NT2/D1 (cell line): ENCODE data around the gene SLC38A10.

Source experiments
- DNase-seq: peaks from one replicate; pipeline ENCODE4 v3.0.0-alpha.2; 2011; ENCODE audit warnings: low read depth, low spot score
- H3K27me3 ChIP-seq: 2 replicates; pipeline ENCODE4 v1.6.0; 2011; ENCODE audit warnings: mild to moderate bottlenecking; ENCODE audit not compliant: insufficient read length, insufficient read depth
- H3K36me3 ChIP-seq: 2 replicates; pipeline ENCODE4 v1.6.1; 2011; ENCODE audit warnings: mild to moderate bottlenecking, low read length, mixed read lengths; ENCODE audit not compliant: insufficient read depth, insufficient read length
- H3K4me1 ChIP-seq: 2 replicates; pipeline ENCODE4 v1.5.1; 2011; ENCODE audit not compliant: insufficient read depth, insufficient read length
- H3K4me3 ChIP-seq: 2 replicates; pipeline ENCODE4 v1.5.1; 2011; ENCODE audit warnings: low read depth; ENCODE audit not compliant: insufficient read length
- H3K9ac ChIP-seq: 2 replicates; pipeline ENCODE4 v1.6.0; 2011; ENCODE audit warnings: low read depth; ENCODE audit not compliant: insufficient read length
- H3K9me3 ChIP-seq: 2 replicates; pipeline ENCODE4 v1.5.1; 2011; ENCODE audit warnings: mild to moderate bottlenecking, low read length; ENCODE audit not compliant: insufficient read depth
- SUZ12 ChIP-seq: IDR thresholded peaks from 2 replicates; pipeline ENCODE4 v1.6.1; 2011; ENCODE audit not compliant: insufficient read length, insufficient read depth; ENCODE audit errors: extremely low read depth
- YY1 ChIP-seq: IDR thresholded peaks from 2 replicates; pipeline ENCODE4 v1.6.1; 2011; ENCODE audit not compliant: insufficient read length, insufficient read depth
- ZNF274 ChIP-seq: IDR thresholded peaks from 2 replicates; pipeline ENCODE4 v1.6.1; 2011; ENCODE audit warnings: mild to moderate bottlenecking, low read depth, low read length

The SLC38A10 gene

GRCh38 chr17:81322271-81323082, 27.4 kb upstream of the SLC38A10 start:
- H3K36me3 ChIP-seq: no peaks in the 10 kb centered on the region
- no peaks in the 10 kb centered on the region for H3K27me3 ChIP-seq
- no peaks in the 10 kb centered on the region for H3K9me3 ChIP-seq
- no peak overlapping the region for H3K9ac ChIP-seq
- DNase-seq: no peak
- TF ChIP-seq SUZ12 (no peak), ZNF274 (no peak), YY1 (no peak)
- H3K4me1 ChIP-seq: peaks cover 11% of the 10 kb centered on the region
- no peak overlapping the region for H3K4me3 ChIP-seq

GRCh38 chr17:81317961-81318605, 23.0 kb upstream of the SLC38A10 start:
- Histone ChIP-seq H3K36me3 (no peaks in the 10 kb centered on the region), H3K27me3 (no peaks in the 10 kb centered on the region), H3K9ac (no peak overlapping the region), H3K4me3 (no peak overlapping the region), H3K9me3 (peaks cover 7% of the 10 kb centered on the region; the same call in 1 of the 2 replicates), H3K4me1 (peaks cover 17% of the 10 kb centered on the region)
- no peak for DNase-seq
- TF ChIP-seq YY1 (no peak), ZNF274 (no peak)

- Histone ChIP-seq H3K9ac (no peak overlapping the region), H3K27me3 (peaks cover 2% of the 10 kb centered on the region), H3K4me3 (no peak overlapping the region), H3K36me3 (no peaks in the 10 kb centered on the region), H3K4me1 (peaks cover 21% of the 10 kb centered on the region), H3K9me3 (peaks cover 7% of the 10 kb centered on the region; the same call in 1 of the 2 replicates)
- DNase-seq: no peak
- TF ChIP-seq YY1 (no peak), ZNF274 (no peak), SUZ12 (no peak)
Measured at GRCh38 chr17:81317530-81317821, 22.4 kb upstream of the SLC38A10 start.

DNA sequence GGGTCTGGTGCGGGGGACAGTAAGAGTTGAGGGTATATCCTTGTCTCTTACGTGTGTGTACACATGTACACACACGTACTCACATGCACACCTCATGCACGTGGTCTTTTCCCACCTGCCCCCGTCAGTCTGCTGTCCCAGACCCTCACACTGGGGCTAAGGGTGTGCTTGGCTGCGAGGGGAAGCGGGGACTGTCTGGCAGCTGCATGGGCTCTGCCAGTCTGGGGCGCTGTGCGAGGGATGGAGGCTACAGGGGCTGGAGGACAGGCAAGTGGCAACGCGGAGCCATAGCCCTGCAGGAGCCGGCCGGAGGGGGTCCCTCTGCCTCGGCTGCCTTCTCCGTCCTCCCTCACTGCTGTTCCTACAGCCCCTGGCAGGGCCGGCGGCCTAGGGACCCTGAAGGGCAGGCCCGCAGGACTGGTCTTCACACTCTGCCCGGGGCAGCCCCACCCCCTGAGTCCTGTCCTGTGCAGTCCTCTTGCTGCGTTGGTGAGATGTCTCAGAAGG, 20.8 kb upstream of the SLC38A10 start:
- DNase-seq: no peak
- Histone ChIP-seq H3K27me3 (peaks cover 6% of the 10 kb centered on the region), H3K4me3 (no peak overlapping the region), H3K9ac (no peak overlapping the region), H3K36me3 (no peaks in the 10 kb centered on the region), H3K4me1 (peaks cover 25% of the 10 kb centered on the region), H3K9me3 (peaks cover 7% of the 10 kb centered on the region; the same call in 1 of the 2 replicates)
- TF ChIP-seq YY1 (no peak), SUZ12 (no peak), ZNF274 (no peak)

DNA sequence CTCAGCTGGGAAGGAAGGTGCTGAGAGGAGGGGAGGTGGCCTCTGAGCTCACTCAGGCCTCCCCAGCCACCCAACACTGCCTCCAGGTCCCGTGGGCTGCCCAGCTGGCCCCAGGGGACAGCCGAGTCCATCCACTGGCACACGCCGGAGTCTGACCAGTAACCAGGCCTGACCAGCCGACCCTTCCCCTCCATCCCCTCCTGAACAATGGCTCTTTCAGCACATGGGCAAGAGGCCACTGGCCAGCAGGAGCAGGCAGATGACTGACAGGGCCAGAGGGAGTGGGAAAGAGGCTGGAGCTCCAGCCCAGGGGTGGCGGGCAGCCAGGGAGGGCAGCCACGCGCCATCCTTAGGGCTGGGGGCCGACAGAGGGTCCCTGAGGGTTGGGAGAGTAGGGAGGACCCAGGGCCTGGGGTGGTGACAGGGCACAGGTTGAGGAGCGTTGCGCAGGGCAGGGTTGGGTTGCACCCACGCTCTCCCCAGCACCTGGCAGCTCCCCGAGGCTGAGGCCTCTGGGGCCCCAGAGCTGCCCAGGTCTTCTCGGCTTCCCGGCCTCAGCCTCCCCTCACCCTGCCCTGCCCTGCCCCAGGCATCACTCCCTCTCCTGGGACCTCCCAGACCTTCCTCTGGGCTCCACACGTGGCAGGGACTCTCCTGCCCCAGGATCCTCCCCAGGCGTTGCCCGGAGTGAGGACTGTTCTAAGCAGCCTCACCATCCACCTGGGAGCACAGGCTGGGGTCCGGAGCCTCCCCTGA, 20.2 kb upstream of the SLC38A10 start:
- TF ChIP-seq YY1: no peak
- no peak for TF ChIP-seq ZNF274
- TF ChIP-seq SUZ12: no peak

DNA sequence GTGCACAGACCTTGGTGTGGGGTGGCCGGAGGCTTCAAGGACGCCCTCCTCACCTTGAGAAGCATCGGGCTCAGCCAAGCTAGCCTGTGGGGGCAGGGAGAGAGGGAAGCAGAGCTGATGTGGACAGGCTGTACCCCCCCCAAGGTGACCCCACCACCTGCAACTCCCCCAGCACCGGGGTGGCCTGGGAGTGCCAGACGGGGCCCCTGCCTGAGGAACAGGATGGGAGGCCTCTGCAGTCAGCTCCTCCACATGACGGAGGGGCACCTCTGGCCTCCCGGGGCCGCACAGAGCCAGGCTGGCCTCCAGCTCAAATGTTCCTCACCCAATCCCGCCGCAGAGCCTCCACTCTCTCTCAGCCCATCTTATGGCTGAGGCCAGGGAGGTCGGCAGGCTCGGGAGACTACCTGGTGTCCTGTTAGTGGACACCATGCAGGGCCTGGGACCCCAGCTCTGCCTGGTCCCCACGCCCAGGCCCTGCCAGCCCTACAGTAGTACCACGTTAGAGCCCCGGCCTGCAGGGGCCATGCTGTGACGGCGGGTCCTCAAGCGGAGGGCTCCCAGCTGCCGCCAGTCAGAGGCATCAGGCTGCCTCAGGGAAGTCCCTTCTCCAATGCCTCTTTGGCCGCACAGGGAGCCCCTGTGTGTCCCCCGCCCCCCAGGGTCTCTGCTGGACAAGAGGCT, 19.4 kb upstream of the SLC38A10 start:
- no peak overlapping the region for H3K9ac ChIP-seq
- H3K27me3 ChIP-seq: peaks cover 6% of the 10 kb centered on the region
- TF ChIP-seq ZNF274: no peak
- no peak for TF ChIP-seq SUZ12
- no peak for TF ChIP-seq YY1
- no peak for DNase-seq
- H3K4me1 ChIP-seq: peaks cover 32% of the 10 kb centered on the region
- H3K9me3 ChIP-seq: peaks cover 7% of the 10 kb centered on the region; the same call in 1 of the 2 replicates
- H3K36me3 ChIP-seq: no peaks in the 10 kb centered on the region
- no peak overlapping the region for H3K4me3 ChIP-seq

More for the DNA sequence above, 20.2 kb upstream of the SLC38A10 start:
- Histone ChIP-seq H3K4me3 (no peak overlapping the region), H3K9ac (no peak overlapping the region), H3K36me3 (no peaks in the 10 kb centered on the region), H3K4me1 (peaks cover 28% of the 10 kb centered on the region), H3K27me3 (peaks cover 6% of the 10 kb centered on the region), H3K9me3 (peaks cover 7% of the 10 kb centered on the region; the same call in 1 of the 2 replicates)
- no peak for DNase-seq
